Sigmoid colon (tissue), 7 donors: ENCODE measurements around the gene TRIM44. TPM values are rescaled to one million over a fixed set of nuclear protein-coding genes. Genes with fewer than 3 reads are reported as not detected.

Source experiments
- DNase-seq: peaks from one replicate; pipeline ENCODE4 v3.0.0-alpha.2; 2019
- H3K27ac ChIP-seq, 4 donors: fragments of 200-600 bp; sonication (generic); one replicate each; pipeline ENCODE4 v1.5.1; 2016 to 2019; ENCODE audit warnings: mild to moderate bottlenecking in 1 of 4
- H3K27me3 ChIP-seq, 3 donors: fragments of 200-600 bp; sonication (generic); one replicate each; pipeline ENCODE4 v1.5.1; 2019; ENCODE audit warnings: mild to moderate bottlenecking in 1 of 3
- H3K36me3 ChIP-seq, 4 donors: fragments of 200-600 bp; sonication (generic); one replicate each; pipeline ENCODE4 v1.5.1; 2016 to 2019
- H3K4me1 ChIP-seq, 4 donors: fragments of 200-600 bp; sonication (generic); one replicate each; pipeline ENCODE4 v1.5.1; 2017 to 2019
- H3K4me3 ChIP-seq, 4 donors: fragments of 200-600 bp; sonication (generic); one replicate each; pipeline ENCODE4 v1.5.1; 2017 to 2019; ENCODE audit warnings: mild to moderate bottlenecking in 2 of 4, moderate library complexity in 1 of 4
- H3K9me3 ChIP-seq, 4 donors: fragments of 200-600 bp in 3 of 4; sonication (generic) in 3 of 4; one replicate each; pipeline versions ENCODE4 v1.5.1 to v1.6.1; 2013 to 2019
- CTCF ChIP-seq, 4 experiments: fragments of 450-650 bp in 3 of 4; fragments of 200-600 bp in 1 of 4; IDR thresholded peaks; one replicate each; pipeline ENCODE4 v1.5.1; 2016 to 2019; ENCODE audit warnings: antibody characterized with exemption in 4 of 4, mild to moderate bottlenecking in 3 of 4, moderate library complexity in 2 of 4
- EP300 ChIP-seq, 4 donors: sonication (generic); formaldehyde crosslinking; IDR thresholded peaks; one replicate each; pipeline ENCODE4 v1.6.1; 2017; ENCODE audit warnings: antibody characterized with exemption in 4 of 4
- POLR2A ChIP-seq, 2 donors: fragments of 450-650 bp; IDR thresholded peaks; one replicate each; pipeline ENCODE4 v1.6.1; 2016; ENCODE audit warnings: antibody characterized with exemption in 2 of 2, mild to moderate bottlenecking in 2 of 2, moderate library complexity in 2 of 2
- POLR2AphosphoS5 ChIP-seq, 4 donors: sonication (generic); formaldehyde crosslinking; IDR thresholded peaks; one replicate each; pipeline ENCODE4 v1.6.1; 2017; ENCODE audit warnings: antibody characterized with exemption in 4 of 4
- WGBS, 2 donors: extraction: QIAGEN DNeasy Blood & Tissue Kit; methylation state at CpG; one replicate each; pipeline ENCODE4 v1.1.7; 2013; 5-methylcytosine and 5-hydroxymethylcytosine counted together
- intact Hi-C: fragments of 100-400 bp; cut with DNase I; formaldehyde crosslinking; loops from one replicate; pipeline ENCODE4 v1.15.1; 2023
- polyA plus RNA-seq, 3 donors: library from polyadenylated mRNA; stranded (reverse); fragments of 200-250 nt; gene quantifications; one replicate each; pipeline ENCODE4 v1.2.3, GENCODE V29; 2013
- total RNA-seq, 4 donors: library from RNA; depleted of rRNA; stranded (reverse); fragments of >200 nt; gene quantifications; one replicate each; pipeline ENCODE4 v1.1.0, GENCODE V29; 2016
- donor health status: healthy with polysubstance abuse.
- donor health status: Bipolar disorder and iron deficiency.
- donor health status: healthy.

Gene TRIM44
- total and polyA plus RNA-seq, 7 donors: 8.4 to 97.2 (median 23.0) TPM

GRCh38 chr11:35761899-35762298, 99.3 kb downstream of the TRIM44 start:
- no peak for DNase-seq
- H3K27me3 ChIP-seq: no peaks in the 10 kb centered on the region
- H3K36me3 ChIP-seq: no peaks in the 10 kb centered on the region
- TF ChIP-seq POLR2AphosphoS5 (IDR thresholded peaks at IDR 0.05) (no peak), CTCF (IDR thresholded peaks at IDR 0.05) (no peak), EP300 (IDR thresholded peaks at IDR 0.05) (no peak), POLR2A (IDR thresholded peaks at IDR 0.05) (no peak)
- no peak overlapping the region for H3K27ac ChIP-seq
- H3K4me1 ChIP-seq: peaks cover 0 to 27% (median 2%) of the 10 kb centered on the region in 4 donors
- H3K4me3 ChIP-seq: no peak overlapping the region
- H3K9me3 ChIP-seq: no peaks in the 10 kb centered on the region
- whole genome bisulfite sequencing, 2 donors: 19 to 46% methylated on average over 1 of the region's 1 CpG
- intact Hi-C loops: no loop called here

- Histone ChIP-seq H3K36me3 (no peaks in the 10 kb centered on the region), H3K9me3 (no peaks in the 10 kb centered on the region), H3K27ac (no peak overlapping the region), H3K27me3 (no peaks in the 10 kb centered on the region), H3K4me1 (peaks cover 0 to 27% (median 2%) of the 10 kb centered on the region in 4 donors), H3K4me3 (no peak overlapping the region)
- DNase-seq: no peak
- WGBS, 2 donors: 95% methylated on average over 1 of the region's 1 CpG
- intact Hi-C loops: no loop called here
- TF ChIP-seq CTCF (IDR thresholded peaks at IDR 0.05) (no peak), EP300 (IDR thresholded peaks at IDR 0.05) (no peak), POLR2AphosphoS5 (IDR thresholded peaks at IDR 0.05) (no peak), POLR2A (IDR thresholded peaks at IDR 0.05) (no peak)
Observed at GRCh38 chr11:35763301-35763700, 100.7 kb downstream of the TRIM44 start.

GRCh38 chr11:35763765-35764164, 101.2 kb downstream of the TRIM44 start:
- no peak for TF ChIP-seq POLR2AphosphoS5 (IDR thresholded peaks at IDR 0.05)
- TF ChIP-seq EP300 (IDR thresholded peaks at IDR 0.05): no peak
- TF ChIP-seq CTCF (IDR thresholded peaks at IDR 0.05): no peak
- TF ChIP-seq POLR2A (IDR thresholded peaks at IDR 0.05): no peak
- WGBS, 2 donors: 94 to 95% methylated on average over 4 of the region's 4 CpGs
- intact Hi-C loops: no loop called here

GRCh38 chr11:35764417-35764816, 101.8 kb downstream of the TRIM44 start:
- intact Hi-C loops: no loop called here
- Histone ChIP-seq H3K27ac (no peak overlapping the region), H3K4me3 (no peak overlapping the region), H3K9me3 (no peaks in the 10 kb centered on the region), H3K4me1 (peaks cover 0 to 27% (median 2%) of the 10 kb centered on the region in 4 donors), H3K36me3 (no peaks in the 10 kb centered on the region), H3K27me3 (no peaks in the 10 kb centered on the region)
- DNase-seq: no peak
- 88 to 90% methylated on average over 6 of the region's 6 CpGs for WGBS, 2 donors
- no peak for TF ChIP-seq POLR2AphosphoS5 (IDR thresholded peaks at IDR 0.05)
- TF ChIP-seq POLR2A (IDR thresholded peaks at IDR 0.05): no peak
- no peak for TF ChIP-seq EP300 (IDR thresholded peaks at IDR 0.05)
- no peak for TF ChIP-seq CTCF (IDR thresholded peaks at IDR 0.05)

More at GRCh38 chr11:35763765-35764164, 101.2 kb downstream of the TRIM44 start:
- H3K4me1 ChIP-seq: peaks cover 0 to 27% (median 2%) of the 10 kb centered on the region in 4 donors
- H3K36me3 ChIP-seq: no peaks in the 10 kb centered on the region
- H3K4me3 ChIP-seq: no peak overlapping the region
- no peak for DNase-seq
- H3K9me3 ChIP-seq: no peaks in the 10 kb centered on the region
- H3K27ac ChIP-seq: no peak overlapping the region
- H3K27me3 ChIP-seq: no peaks in the 10 kb centered on the region

- WGBS, 2 donors: 93 to 95% methylated on average over 1 of the region's 1 CpG
- DNase-seq: no peak
- Histone ChIP-seq H3K4me3 (no peak overlapping the region), H3K27ac (no peak overlapping the region), H3K27me3 (no peaks in the 10 kb centered on the region), H3K36me3 (no peaks in the 10 kb centered on the region), H3K4me1 (peaks cover 0 to 27% (median 2%) of the 10 kb centered on the region in 4 donors), H3K9me3 (no peaks in the 10 kb centered on the region)
- TF ChIP-seq POLR2A (IDR thresholded peaks at IDR 0.05) (no peak), CTCF (IDR thresholded peaks at IDR 0.05) (no peak), POLR2AphosphoS5 (IDR thresholded peaks at IDR 0.05) (no peak), EP300 (IDR thresholded peaks at IDR 0.05) (no peak)
- intact Hi-C loops: no loop called here
Observed at GRCh38 chr11:35765211-35765610, 102.6 kb downstream of the TRIM44 start.
